HUES64 (cell line): ENCODE results near the gene GBP6. TPM values are rescaled to one million over a fixed set of nuclear protein-coding genes. Genes with fewer than 3 reads are reported as not detected.
"Not testable (repeated sequence)": the region's sequence is repeated elsewhere in the genome, so short reads cannot be mapped to it uniquely, and the experiment has no call there.

Experiments used
- H3K27ac ChIP-seq: 2 replicates; pipeline ENCODE4 v1.7.0; 2013; ENCODE audit warnings: low read depth, low read length, inconsistent platforms
- H3K27me3 ChIP-seq: 2 replicates; pipeline ENCODE4 v1.6.1; 2013; ENCODE audit warnings: mild to moderate bottlenecking, low read length; ENCODE audit not compliant: insufficient read depth
- H3K36me3 ChIP-seq: 2 replicates; pipeline ENCODE4 v1.6.1; 2013; ENCODE audit warnings: mild to moderate bottlenecking, low read length; ENCODE audit not compliant: insufficient read depth
- H3K4me1 ChIP-seq: 2 replicates; pipeline ENCODE4 v1.6.1; 2013; ENCODE audit warnings: mild to moderate bottlenecking, low read length, moderate library complexity; ENCODE audit not compliant: insufficient read depth
- H3K4me3 ChIP-seq: 2 replicates; pipeline ENCODE4 v1.5.1; 2013; ENCODE audit warnings: mild to moderate bottlenecking, low read length, moderate library complexity
- H3K9ac ChIP-seq: 2 replicates; pipeline ENCODE4 v1.6.1; 2013; ENCODE audit warnings: mild to moderate bottlenecking, low read depth, low read length
- H3K9me3 ChIP-seq: 2 replicates; pipeline ENCODE4 v1.6.1; 2013; ENCODE audit warnings: low read depth, low read length; ENCODE audit not compliant: insufficient read depth
- WGBS: fragments of 150-250, 120-280 bp; methylation state at CpG from one replicate; pipeline ENCODE4 v1.1.7; 2013; ENCODE audit warnings: missing lambda C conversion rate; 5-methylcytosine and 5-hydroxymethylcytosine counted together
- polyA plus RNA-seq, 2 experiments: library from polyadenylated mRNA; stranded (reverse); fragments of 50-300 nt; gene quantifications; one replicate each; pipeline ENCODE4 v1.2.3, GENCODE V29; 2013

Gene GBP6, protein sequence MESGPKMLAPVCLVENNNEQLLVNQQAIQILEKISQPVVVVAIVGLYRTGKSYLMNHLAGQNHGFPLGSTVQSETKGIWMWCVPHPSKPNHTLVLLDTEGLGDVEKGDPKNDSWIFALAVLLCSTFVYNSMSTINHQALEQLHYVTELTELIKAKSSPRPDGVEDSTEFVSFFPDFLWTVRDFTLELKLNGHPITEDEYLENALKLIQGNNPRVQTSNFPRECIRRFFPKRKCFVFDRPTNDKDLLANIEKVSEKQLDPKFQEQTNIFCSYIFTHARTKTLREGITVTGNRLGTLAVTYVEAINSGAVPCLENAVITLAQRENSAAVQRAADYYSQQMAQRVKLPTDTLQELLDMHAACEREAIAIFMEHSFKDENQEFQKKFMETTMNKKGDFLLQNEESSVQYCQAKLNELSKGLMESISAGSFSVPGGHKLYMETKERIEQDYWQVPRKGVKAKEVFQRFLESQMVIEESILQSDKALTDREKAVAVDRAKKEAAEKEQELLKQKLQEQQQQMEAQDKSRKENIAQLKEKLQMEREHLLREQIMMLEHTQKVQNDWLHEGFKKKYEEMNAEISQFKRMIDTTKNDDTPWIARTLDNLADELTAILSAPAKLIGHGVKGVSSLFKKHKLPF
- polyA plus RNA-seq (2013, experiment 1 of 2) = not detected
- not detected for polyA plus RNA-seq (2013, experiment 2 of 2)

DNA sequence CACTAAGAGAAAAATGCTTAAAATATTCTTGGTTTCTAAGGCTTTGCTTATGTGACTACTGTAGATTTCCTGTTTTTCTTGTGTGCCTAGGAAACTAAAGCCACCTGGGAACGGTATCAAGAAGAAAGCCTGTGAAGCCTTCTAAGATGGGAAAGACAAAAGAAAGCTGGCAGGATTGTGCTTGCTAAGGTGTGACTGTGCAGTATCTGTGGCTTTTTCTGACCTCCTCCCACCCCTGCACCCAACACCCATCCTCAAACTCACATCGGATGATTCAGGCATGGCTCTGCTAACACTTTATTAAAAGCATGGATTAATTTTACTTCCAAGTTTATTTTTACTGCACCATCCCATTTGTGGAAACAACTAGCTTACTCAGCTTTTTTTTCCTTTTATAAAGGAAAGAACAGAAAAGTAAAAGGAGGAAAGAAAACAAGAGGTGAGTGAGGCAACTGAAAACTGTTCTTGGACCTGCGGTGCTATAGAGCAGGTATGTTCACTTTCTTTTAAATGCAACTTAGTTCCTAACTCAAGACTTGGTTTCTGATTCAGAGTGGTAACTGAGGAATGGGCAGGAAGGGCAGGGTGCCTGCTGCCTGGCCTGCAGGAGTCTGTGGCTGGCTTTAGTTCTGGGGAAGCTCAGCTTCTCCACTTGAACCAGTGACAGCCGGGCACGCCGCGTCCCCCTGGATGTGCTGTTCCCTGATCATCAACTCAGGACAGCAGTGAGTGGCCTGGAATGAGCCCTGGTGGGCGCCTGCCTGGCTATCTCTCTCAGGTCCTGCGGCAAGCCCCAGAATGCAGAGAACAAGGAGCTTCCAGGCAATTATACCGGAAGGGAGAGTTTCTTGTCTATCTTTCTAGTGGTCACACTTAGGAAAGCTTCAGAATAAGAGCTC is at the start of gene GBP6:
Gene GBP6, plus strand, starts transcription at position 422 of the 899 bp plus-strand sequence. CDS start 4,493 bp downstream, outside the sequence.
- H3K27ac ChIP-seq = no peak within 1 kb of the TSS
- no peaks in the 10 kb centered on the region for H3K9me3 ChIP-seq
- no peak within 1 kb of the TSS for H3K9ac ChIP-seq
- 80% methylated on average over 10 of the region's 10 CpGs for WGBS
- no peak within 1 kb of the TSS for H3K4me3 ChIP-seq
- H3K27me3 ChIP-seq = no peaks in the 10 kb centered on the region
- peaks cover 16% of the 10 kb centered on the region for H3K4me1 ChIP-seq
- no peaks in the 10 kb centered on the region for H3K36me3 ChIP-seq

DNA sequence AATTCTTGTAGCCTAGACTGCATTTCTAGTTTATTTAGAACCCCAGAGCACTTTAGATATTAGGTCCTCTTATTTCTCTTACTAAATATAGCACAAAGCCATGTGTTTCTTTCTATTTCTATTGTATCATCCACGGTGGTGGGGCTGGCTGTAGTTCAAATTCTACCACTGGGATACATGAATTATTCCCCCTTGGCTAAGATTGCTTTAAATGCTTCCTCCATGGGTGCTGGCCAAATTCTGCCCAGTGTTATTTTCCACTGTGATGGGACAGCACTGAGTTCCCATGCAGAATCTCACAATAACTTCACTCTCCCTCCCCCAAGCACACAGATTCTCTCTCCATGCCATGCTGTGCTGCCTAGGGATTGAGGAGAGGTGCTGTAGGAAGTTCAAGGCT is 41.5 kb upstream of the GBP6 start:
- no peak overlapping the region for H3K27ac ChIP-seq
- 100% methylated on average over 1 of the region's 1 CpG for WGBS
- H3K9me3 ChIP-seq = peaks cover 14% of the 10 kb centered on the region
- no peak overlapping the region for H3K9ac ChIP-seq
- H3K4me3 ChIP-seq = no peak overlapping the region
- H3K36me3 ChIP-seq = no peaks in the 10 kb centered on the region
- peaks cover 10% of the 10 kb centered on the region; the same call in 1 of the 2 replicates for H3K4me1 ChIP-seq
- H3K27me3 ChIP-seq = no peaks in the 10 kb centered on the region

DNA sequence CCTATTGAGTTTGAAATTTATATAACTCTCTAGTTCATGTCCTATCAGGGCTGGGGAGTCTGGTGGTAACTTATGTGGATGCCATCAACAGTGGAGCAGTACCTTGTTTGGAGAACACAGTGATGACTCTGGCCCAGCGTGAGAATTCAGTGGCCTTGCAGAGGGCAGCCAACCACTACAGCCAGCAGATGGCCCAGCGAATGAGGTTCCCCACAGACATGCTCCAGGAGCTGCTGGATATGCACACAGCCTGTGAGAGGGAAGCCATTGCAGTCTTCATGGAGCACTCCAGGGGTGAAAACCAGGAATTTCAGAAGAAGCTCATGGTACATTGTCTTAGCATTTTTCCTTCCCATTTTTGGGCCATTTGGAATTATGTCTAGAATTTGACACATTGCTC is 32.0 kb upstream of the GBP6 start:
- 89% methylated on average over 2 of the region's 2 CpGs for WGBS
- no peak overlapping the region for H3K27ac ChIP-seq
- H3K9ac ChIP-seq = no peak overlapping the region
- no peaks in the 10 kb centered on the region for H3K27me3 ChIP-seq
- H3K36me3 ChIP-seq = no peaks in the 10 kb centered on the region
- H3K9me3 ChIP-seq = no peaks in the 10 kb centered on the region
- H3K4me3 ChIP-seq = no peak overlapping the region
- no peaks in the 10 kb centered on the region for H3K4me1 ChIP-seq

DNA sequence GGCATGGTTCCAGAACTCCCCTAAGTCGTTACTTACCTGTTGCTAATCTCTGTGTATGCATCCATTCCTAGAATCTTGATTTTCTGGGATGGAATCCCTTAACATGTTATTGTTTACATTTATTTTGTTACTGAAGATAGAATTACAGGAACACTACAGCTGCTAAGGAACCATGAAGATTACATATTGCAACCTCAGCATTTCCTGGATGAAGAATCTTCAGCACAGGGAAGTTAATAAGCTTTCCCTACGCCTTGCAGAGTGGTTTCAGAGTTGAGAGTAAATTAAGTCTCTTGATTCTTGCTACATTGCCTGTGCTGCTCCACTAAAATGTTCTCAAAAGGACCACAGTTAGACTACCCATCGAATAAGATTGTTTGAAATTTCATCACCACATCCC is 31.4 kb upstream of the GBP6 start:
- H3K4me1 ChIP-seq = no peaks in the 10 kb centered on the region
- no peak overlapping the region for H3K27ac ChIP-seq
- 95% methylated on average over 3 of the region's 3 CpGs for WGBS
- H3K9me3 ChIP-seq = no peaks in the 10 kb centered on the region
- H3K27me3 ChIP-seq = no peaks in the 10 kb centered on the region
- H3K36me3 ChIP-seq = no peaks in the 10 kb centered on the region
- no peak overlapping the region for H3K9ac ChIP-seq
- no peak overlapping the region for H3K4me3 ChIP-seq

DNA sequence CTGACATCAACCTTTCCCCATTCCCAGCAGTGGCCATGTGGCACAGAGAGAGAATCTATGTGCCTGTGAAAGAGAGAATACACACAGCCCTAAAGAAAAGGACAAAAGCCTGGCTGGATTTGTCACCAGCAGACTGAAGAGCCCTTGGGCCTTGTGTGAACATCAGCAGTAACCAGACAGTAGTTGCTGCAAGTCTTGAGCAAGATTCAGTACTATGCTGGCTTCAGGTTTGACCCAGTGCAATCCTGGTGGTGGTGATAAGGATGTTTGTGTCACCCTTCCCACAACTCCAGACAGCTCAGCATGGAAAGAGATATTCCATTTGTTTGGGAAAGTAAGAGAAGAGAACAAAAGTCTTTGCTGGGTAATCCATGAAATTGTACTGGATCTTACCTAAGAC is 28.4 kb upstream of the GBP6 start:
- Histone ChIP-seq H3K27ac (no peak overlapping the region), H3K4me1 (no peaks in the 10 kb centered on the region), H3K36me3 (no peaks in the 10 kb centered on the region)

DNA sequence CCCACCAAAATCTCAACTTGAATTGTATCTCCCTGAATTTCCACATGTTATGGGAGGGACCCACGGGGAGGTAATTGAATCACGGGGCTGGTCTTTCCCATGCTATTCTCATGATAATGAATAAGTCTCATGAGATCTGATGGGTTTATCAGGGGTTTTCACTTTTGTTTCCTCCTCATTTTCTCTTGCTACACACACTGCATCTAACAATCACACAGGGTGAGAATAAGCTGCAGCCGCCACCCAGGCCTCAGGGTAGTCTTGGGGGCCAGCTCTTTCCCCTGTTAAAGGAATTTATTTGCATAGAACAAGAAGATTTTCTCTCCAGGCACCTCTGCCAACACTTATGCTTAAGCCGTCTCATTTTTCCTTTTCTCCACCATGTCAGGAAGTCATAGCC is 26.0 kb upstream of the GBP6 start:
- H3K9me3 ChIP-seq = no peaks in the 10 kb centered on the region

More for the DNA sequence above, 28.4 kb upstream of the GBP6 start:
- Histone ChIP-seq H3K9ac (no peak overlapping the region), H3K9me3 (no peaks in the 10 kb centered on the region), H3K27me3 (no peaks in the 10 kb centered on the region), H3K4me3 (no peak overlapping the region)

DNA sequence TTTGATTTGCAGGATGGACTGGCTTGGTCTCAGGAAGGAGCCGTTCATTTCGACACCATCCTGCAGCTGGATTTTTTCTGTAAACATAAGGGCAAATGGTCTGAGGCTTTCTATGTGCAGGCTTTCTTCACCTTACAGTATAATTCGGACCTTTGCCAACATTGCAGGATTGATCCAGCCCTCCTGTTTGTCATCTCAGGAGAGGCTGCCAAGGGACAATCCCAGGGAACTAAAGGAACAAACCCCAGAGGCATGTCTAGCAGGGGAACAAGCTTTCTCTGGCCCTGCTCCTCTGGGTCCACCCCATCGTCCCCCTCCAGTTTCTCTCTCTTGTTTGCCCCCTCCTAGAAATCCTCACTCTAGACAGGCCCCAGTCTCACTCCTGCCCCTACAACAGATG is 24.8 kb upstream of the GBP6 start:
- Histone ChIP-seq H3K9ac (no peak overlapping the region), H3K4me1 (no peaks in the 10 kb centered on the region), H3K4me3 (no peak overlapping the region), H3K9me3 (no peaks in the 10 kb centered on the region), H3K27me3 (no peaks in the 10 kb centered on the region), H3K27ac (no peak overlapping the region), H3K36me3 (no peaks in the 10 kb centered on the region)
- 89% methylated on average over 4 of the region's 4 CpGs for WGBS

More for the DNA sequence above, 26.0 kb upstream of the GBP6 start:
- Histone ChIP-seq H3K36me3 (no peaks in the 10 kb centered on the region), H3K27ac (no peak overlapping the region), H3K9ac (no peak overlapping the region), H3K4me3 (no peak overlapping the region), H3K27me3 (no peaks in the 10 kb centered on the region), H3K4me1 (no peaks in the 10 kb centered on the region)
- WGBS = 93% methylated on average over 3 of the region's 4 CpGs

DNA sequence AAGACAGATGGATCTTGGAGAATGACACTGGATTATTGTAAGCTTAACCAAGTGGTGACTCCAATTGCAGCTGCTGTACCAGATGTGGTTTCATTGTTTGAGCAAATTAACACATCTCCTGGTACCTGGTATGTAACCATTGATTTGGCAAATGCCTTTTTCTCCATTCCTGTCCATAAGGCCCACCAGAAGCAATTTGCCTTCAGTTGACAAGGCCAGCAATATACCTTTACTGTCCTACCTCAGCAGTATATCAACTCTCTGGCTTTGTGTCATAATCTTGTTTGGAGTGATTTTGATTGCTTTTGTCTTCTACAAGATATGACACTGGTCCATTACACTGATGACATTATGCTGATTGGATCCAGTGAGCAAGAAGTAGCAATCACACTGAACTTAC is 18.4 kb upstream of the GBP6 start:
- not testable (repeated sequence) for H3K9ac ChIP-seq, H3K4me3 ChIP-seq, H3K4me1 ChIP-seq, H3K9me3 ChIP-seq, H3K27ac ChIP-seq, H3K36me3 ChIP-seq, H3K27me3 ChIP-seq

DNA sequence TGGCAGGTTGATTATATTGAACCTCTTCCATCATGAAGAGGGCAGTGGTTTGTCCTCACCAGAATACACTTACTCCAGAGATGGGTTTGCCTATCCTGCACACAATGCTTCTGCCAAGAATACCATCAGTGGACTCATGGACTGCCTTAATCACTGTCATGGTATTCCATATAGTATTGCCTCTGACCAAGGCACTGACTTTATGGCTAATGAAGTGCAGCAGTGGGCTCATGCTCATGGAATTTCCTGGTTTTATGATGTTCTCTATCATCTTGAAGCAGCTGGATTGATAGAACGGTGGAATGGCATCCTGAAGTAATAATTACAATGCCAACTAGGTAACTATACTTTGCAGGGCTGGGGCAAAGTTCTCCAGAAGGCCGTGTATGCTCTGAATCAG is 16.6 kb upstream of the GBP6 start:
- 86% methylated on average over 2 of the region's 2 CpGs for WGBS
- H3K9ac ChIP-seq = no peak overlapping the region
- H3K4me1 ChIP-seq = 0 out of 2 replicates have a peak, but pooled peaks cover 5% of the 10 kb centered on the region
- H3K27ac ChIP-seq = no peak overlapping the region
- H3K36me3 ChIP-seq = no peaks in the 10 kb centered on the region
- H3K27me3 ChIP-seq = no peaks in the 10 kb centered on the region; the same call in 1 of the 2 replicates
- no peak overlapping the region for H3K4me3 ChIP-seq
- H3K9me3 ChIP-seq = 0 out of 2 replicates have a peak, but pooled peaks cover 3% of the 10 kb centered on the region

DNA sequence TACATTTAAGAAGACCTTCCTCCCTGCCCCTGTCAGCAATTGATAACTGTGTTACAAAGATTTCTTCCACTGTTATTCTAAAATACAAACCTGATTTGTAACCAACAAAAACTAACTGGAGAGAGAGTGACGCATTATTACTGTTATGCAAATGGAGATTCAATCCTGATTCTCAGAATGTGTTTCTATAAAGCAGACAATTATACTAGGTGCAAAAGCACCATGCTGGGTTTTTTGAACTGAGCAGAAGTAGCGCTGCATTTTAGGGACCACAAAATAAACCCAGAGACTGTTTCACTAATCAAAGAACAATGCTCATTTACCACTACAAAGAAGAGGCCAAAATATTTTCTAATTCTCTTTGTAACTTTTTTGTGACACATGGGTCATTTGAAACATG is 13.6 kb upstream of the GBP6 start:
- Histone ChIP-seq H3K4me1 (0 out of 2 replicates have a peak, but pooled peaks cover 5% of the 10 kb centered on the region), H3K36me3 (no peaks in the 10 kb centered on the region), H3K27ac (no peak overlapping the region), H3K27me3 (no peaks in the 10 kb centered on the region; the same call in 1 of the 2 replicates), H3K4me3 (no peak overlapping the region), H3K9me3 (no peaks in the 10 kb centered on the region), H3K9ac (no peak overlapping the region)
- 53% methylated on average over 2 of the region's 2 CpGs for WGBS
